DND-41 (cell line): ENCODE results near the gene FOCAD.

Experiments
- CTCF ChIP-seq: IDR thresholded peaks from 2 replicates; pipeline ENCODE4 v1.5.1; 2012; ENCODE audit warnings: borderline replicate concordance, low read length, moderate library complexity, mild to moderate bottlenecking; ENCODE audit not compliant: poor library complexity, severe bottlenecking; ENCODE audit errors: extremely low read depth
- EZH2 ChIP-seq: IDR thresholded peaks from 3 replicates; pipeline ENCODE4 v1.6.1; 2012; ENCODE audit warnings: borderline replicate concordance, low read depth, mild to moderate bottlenecking, moderate library complexity, low read length, inconsistent platforms; ENCODE audit not compliant: severe bottlenecking

GRCh38 chr9:20940447-20941173 lies 256.6 kb downstream of the FOCAD start:
- no peak for TF ChIP-seq CTCF
- TF ChIP-seq EZH2: no peak
